Central memory CD4-positive, alpha-beta T cell (primary cell): ENCODE data around the gene SPATA24.
"Not testable (repeated sequence)": the region's sequence is repeated elsewhere in the genome, so short reads cannot be mapped to it uniquely, and the experiment has no call there.

Experiments used
- DNase-seq: peaks from one replicate; pipeline ENCODE4 v3.0.0; 2022

The SPATA24 gene

GRCh38 chr5:139394654-139395566, 9.0 kb downstream of the SPATA24 start, which contains the start of gene PROB1:
Gene PROB1 (minus strand): TSS chr5:139395104. CDS start chr5:139395081, 23 bp downstream.
- DNase-seq: no peak

- peak; percentile 44 for DNase-seq
Measured at GRCh38 chr5:139394123-139394653, 9.7 kb downstream of the SPATA24 start.

GRCh38 chr5:139393497-139394122, 10.3 kb downstream of the SPATA24 start:
- DNase-seq: no peak

- peak; percentile 65 for DNase-seq
Measured at GRCh38 chr5:139392678-139393496, 11.0 kb downstream of the SPATA24 start.

- no peak for DNase-seq
Measured at GRCh38 chr5:139392324-139392677, 11.6 kb downstream of the SPATA24 start.

GRCh38 chr5:139391570-139392323, 12.1 kb downstream of the SPATA24 start:
- no peak for DNase-seq

- no peak for DNase-seq
Measured at GRCh38 chr5:139390639-139391569, 13.0 kb downstream of the SPATA24 start.

GRCh38 chr5:139389701-139390638, 13.9 kb downstream of the SPATA24 start, which contains the start of gene MZB1:
Gene MZB1 (minus strand): TSS chr5:139389913. CDS start chr5:139389856, 57 bp downstream.
- DNase-seq: peak; percentile 71

GRCh38 chr5:139388198-139388821, 15.6 kb downstream of the SPATA24 start:
- no peak for DNase-seq

- DNase-seq: no peak
Measured at GRCh38 chr5:139387611-139388197, 16.2 kb downstream of the SPATA24 start.

GRCh38 chr5:139386956-139387355, 16.9 kb downstream of the SPATA24 start:
- not testable (repeated sequence) for DNase-seq

GRCh38 chr5:139386050-139386438, 17.8 kb downstream of the SPATA24 start:
- DNase-seq: no peak

- no peak for DNase-seq
Measured at GRCh38 chr5:139385061-139386049, 18.5 kb downstream of the SPATA24 start.

GRCh38 chr5:139384591-139385051, 19.3 kb downstream of the SPATA24 start:
- DNase-seq: no peak

GRCh38 chr5:139383993-139384590, 19.8 kb downstream of the SPATA24 start:
- no peak for DNase-seq

GRCh38 chr5:139383275-139383992, 20.5 kb downstream of the SPATA24 start, which contains the start of gene SLC23A1:
Gene SLC23A1 (minus strand): TSS chr5:139383297. CDS start chr5:139383253, 44 bp downstream.
- no peak for DNase-seq
